Testis (tissue), 2 donors: ENCODE data around the gene MAML3.

Experiments
- POLR2A ChIP-seq: fragments of 450-650 bp; IDR thresholded peaks from one replicate; pipeline ENCODE4 v1.6.1; 2017; ENCODE audit warnings: antibody characterized with exemption, mild to moderate bottlenecking, moderate library complexity
- TF ChIP-seq, protein P1 (sequence below), 3 experiments: fragments of 450-650 bp in 2 of 3; fragments of 200-600 bp in 1 of 3; sonication (generic) in 1 of 3; IDR thresholded peaks; one replicate each; pipeline ENCODE4 v1.5.1; 2016 to 2019; ENCODE audit warnings: antibody characterized with exemption in 3 of 3, mild to moderate bottlenecking in 2 of 3, moderate library complexity in 1 of 3

DNA sequence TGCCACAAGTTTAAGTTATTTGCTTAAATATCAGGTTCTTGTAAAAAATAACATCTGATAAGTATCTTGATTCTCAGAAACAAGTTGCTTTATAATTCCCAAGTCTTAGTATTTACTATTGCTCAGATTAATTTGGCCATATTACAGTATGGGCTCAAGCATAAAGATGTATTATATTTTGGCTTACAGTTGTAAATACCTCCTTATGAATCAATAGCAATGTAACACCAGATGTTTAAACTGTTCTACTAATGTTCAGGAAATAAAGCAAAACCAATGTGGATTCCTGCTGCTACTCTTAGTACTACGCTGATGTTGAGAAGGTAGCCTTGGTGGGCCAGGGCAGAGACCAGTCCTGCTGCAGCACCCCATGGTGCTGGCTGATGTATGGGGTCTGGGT, 385.6 kb downstream of the MAML3 start:
- TF ChIP-seq, protein P1, sequence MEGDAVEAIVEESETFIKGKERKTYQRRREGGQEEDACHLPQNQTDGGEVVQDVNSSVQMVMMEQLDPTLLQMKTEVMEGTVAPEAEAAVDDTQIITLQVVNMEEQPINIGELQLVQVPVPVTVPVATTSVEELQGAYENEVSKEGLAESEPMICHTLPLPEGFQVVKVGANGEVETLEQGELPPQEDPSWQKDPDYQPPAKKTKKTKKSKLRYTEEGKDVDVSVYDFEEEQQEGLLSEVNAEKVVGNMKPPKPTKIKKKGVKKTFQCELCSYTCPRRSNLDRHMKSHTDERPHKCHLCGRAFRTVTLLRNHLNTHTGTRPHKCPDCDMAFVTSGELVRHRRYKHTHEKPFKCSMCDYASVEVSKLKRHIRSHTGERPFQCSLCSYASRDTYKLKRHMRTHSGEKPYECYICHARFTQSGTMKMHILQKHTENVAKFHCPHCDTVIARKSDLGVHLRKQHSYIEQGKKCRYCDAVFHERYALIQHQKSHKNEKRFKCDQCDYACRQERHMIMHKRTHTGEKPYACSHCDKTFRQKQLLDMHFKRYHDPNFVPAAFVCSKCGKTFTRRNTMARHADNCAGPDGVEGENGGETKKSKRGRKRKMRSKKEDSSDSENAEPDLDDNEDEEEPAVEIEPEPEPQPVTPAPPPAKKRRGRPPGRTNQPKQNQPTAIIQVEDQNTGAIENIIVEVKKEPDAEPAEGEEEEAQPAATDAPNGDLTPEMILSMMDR (IDR thresholded peaks at IDR 0.05) = no peak
- no peak for TF ChIP-seq POLR2A
